Parathyroid adenoma (tissue), 2 donors: Measurements from ENCODE around the gene SGPP1.
"Not testable (repeated sequence)": the region's sequence is repeated elsewhere in the genome, so short reads cannot be mapped to it uniquely, and the experiment has no call there.

Source experiments
- H2AFZ ChIP-seq: fragments of 300-600 bp; sonication (generic); one replicate; pipeline ENCODE4 v1.7.0; 2017; ENCODE audit warnings: antibody characterized with exemption, mild to moderate bottlenecking
- H3K27ac ChIP-seq: fragments of 300-600 bp; sonication (generic); one replicate; pipeline ENCODE4 v1.7.0; 2017
- H3K27me3 ChIP-seq: fragments of 300-600 bp; sonication (generic); one replicate; pipeline ENCODE4 v1.7.0; 2017; ENCODE audit warnings: low read length; ENCODE audit not compliant: control insufficient read depth, insufficient read depth
- H3K36me3 ChIP-seq: fragments of 300-600 bp; sonication (generic); one replicate; pipeline ENCODE4 v1.7.0; 2017; ENCODE audit warnings: low read length; ENCODE audit not compliant: control insufficient read depth, insufficient read depth
- H3K4me1 ChIP-seq: fragments of 300-600 bp; sonication (generic); one replicate; pipeline ENCODE4 v1.7.0; 2017; ENCODE audit warnings: control low read depth
- H3K4me2 ChIP-seq: fragments of 300-600 bp; sonication (generic); one replicate; pipeline ENCODE4 v1.7.0; 2017; ENCODE audit warnings: low read length
- H3K4me3 ChIP-seq: fragments of 300-600 bp; sonication (generic); one replicate; pipeline ENCODE4 v1.7.0; 2017; ENCODE audit warnings: low read depth, low read length
- H3K79me2 ChIP-seq: fragments of 300-600 bp; sonication (generic); one replicate; pipeline ENCODE4 v1.7.0; 2017; ENCODE audit warnings: control low read depth
- H3K9ac ChIP-seq: fragments of 300-600 bp; sonication (generic); one replicate; pipeline ENCODE4 v1.7.0; 2017; ENCODE audit warnings: mild to moderate bottlenecking
- H3K9me3 ChIP-seq: fragments of 300-600 bp; sonication (generic); one replicate; pipeline ENCODE4 v1.7.0; 2017; ENCODE audit warnings: low read length; ENCODE audit not compliant: control insufficient read depth
- CTCF ChIP-seq: fragments of 300-600 bp; sonication (generic); IDR thresholded peaks from one replicate; pipeline ENCODE4 v1.7.0; 2017; ENCODE audit warnings: antibody characterized with exemption, mild to moderate bottlenecking
- donor health status: primary hyperparathyroidism.

The SGPP1 gene

GRCh38 chr14:63759456-63759855, 31.6 kb upstream of the SGPP1 start:
- Histone ChIP-seq H3K4me3 (no peak overlapping the region), H3K27me3 (no peaks in the 10 kb centered on the region), H3K9ac (no peak overlapping the region), H3K4me2 (no peak overlapping the region), H3K27ac (no peak overlapping the region), H3K4me1 (no peaks in the 10 kb centered on the region), H3K36me3 (no peaks in the 10 kb centered on the region), H3K79me2 (no peaks in the 10 kb centered on the region), H3K9me3 (no peaks in the 10 kb centered on the region), H2AFZ (no peak overlapping the region)
- TF ChIP-seq CTCF, result no peak

- no peak for TF ChIP-seq CTCF
- Histone ChIP-seq H2AFZ (no peak overlapping the region), H3K9ac (no peak overlapping the region), H3K27ac (no peak overlapping the region), H3K36me3 (no peaks in the 10 kb centered on the region), H3K79me2 (no peaks in the 10 kb centered on the region), H3K27me3 (no peaks in the 10 kb centered on the region), H3K4me2 (no peak overlapping the region), H3K4me3 (no peak overlapping the region), H3K9me3 (no peaks in the 10 kb centered on the region), H3K4me1 (no peaks in the 10 kb centered on the region)
Observed at GRCh38 chr14:63757211-63757610, 29.3 kb upstream of the SGPP1 start.

DNA sequence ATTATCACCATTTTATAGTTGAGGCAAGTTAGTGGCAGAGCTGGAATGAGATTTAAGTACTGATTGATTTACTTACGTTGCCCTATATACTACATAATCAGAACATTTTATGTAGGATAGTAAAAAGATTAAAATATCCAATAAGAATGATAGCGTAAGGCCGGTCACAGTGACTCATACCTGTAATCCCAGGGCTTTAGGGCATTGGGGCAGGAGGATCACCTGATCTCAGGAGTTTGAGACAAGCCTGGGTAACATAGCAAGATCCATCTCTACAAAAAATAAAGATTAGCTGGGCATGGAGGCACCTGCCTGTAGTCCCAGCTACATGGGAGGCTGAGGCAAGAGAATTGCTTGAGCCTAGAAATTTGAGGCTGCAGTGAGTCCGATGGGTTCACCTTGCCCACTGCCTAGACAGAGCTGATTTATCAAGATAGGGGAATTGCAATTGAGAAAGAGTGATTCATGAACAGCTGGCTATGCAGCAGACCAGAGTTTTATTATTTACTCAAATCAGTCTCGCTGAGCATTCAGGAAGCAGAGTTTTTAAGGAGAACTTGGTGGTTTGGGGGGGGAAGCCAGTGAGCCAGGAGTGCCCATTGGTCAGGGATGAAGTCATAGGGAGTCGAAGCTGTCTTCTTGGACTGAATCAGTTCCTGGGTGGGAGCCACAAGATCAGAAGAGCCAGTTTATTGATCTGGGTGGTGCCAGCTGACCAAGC, 24.7 kb upstream of the SGPP1 start:
- H3K9ac ChIP-seq, result no peak overlapping the region
- H3K27me3 ChIP-seq, result no peaks in the 10 kb centered on the region
- no peak for TF ChIP-seq CTCF
- no peaks in the 10 kb centered on the region for H3K9me3 ChIP-seq
- H3K4me3 ChIP-seq, result no peak overlapping the region
- no peaks in the 10 kb centered on the region for H3K79me2 ChIP-seq
- no peaks in the 10 kb centered on the region for H3K36me3 ChIP-seq
- H3K27ac ChIP-seq, result no peak overlapping the region
- H3K4me2 ChIP-seq, result no peak overlapping the region
- H2AFZ ChIP-seq, result no peak overlapping the region
- no peaks in the 10 kb centered on the region for H3K4me1 ChIP-seq

DNA sequence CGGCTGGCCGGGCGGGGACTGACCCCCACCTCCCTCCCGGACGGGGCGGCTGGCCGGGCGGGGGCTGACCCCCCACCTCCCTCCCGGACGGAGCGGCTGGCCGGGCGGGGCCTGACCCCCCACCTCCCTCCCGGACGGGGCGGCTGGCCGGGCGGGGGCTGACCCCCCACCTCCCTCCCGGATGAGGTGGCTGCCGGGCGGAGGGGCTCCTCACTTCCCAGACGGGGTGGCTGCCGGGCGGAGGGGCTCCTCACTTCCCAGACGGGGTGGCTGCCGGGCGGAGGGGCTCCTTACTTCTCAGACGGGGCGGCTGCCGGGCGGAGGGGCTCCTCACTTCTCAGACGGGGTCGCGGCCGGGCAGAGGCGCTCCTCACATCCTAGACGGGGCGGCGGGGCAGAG, 23.2 kb upstream of the SGPP1 start:
- not testable (repeated sequence) for H3K9me3 ChIP-seq, H3K27me3 ChIP-seq, H3K9ac ChIP-seq, H3K36me3 ChIP-seq, H3K27ac ChIP-seq, H3K4me2 ChIP-seq, H2AFZ ChIP-seq, H3K4me1 ChIP-seq, H3K4me3 ChIP-seq, H3K79me2 ChIP-seq

DNA sequence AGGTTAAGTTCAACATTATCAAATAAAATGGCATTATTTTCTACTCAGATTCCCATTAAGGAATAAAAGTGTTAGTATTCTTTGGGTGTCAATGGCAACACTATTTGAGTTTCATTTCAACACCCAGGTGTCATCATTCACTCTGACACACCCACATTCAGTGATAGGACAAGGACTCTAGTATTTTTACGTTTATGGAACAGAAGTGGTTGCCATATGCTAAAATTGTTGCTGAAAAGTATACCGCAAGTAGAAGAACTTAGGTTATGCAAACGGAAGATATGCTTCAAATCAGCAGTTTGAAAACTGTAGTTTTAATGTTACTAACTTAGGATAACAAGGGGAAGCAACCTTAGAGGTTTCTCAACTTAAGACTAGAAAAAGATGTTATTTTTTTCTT, 20.0 kb upstream of the SGPP1 start:
- Histone ChIP-seq H3K27me3 (no peaks in the 10 kb centered on the region), H3K27ac (no peak overlapping the region), H2AFZ (no peak overlapping the region), H3K79me2 (no peaks in the 10 kb centered on the region), H3K4me2 (no peak overlapping the region), H3K4me1 (peaks cover 2% of the 10 kb centered on the region), H3K36me3 (no peaks in the 10 kb centered on the region), H3K9me3 (no peaks in the 10 kb centered on the region), H3K9ac (no peak overlapping the region), H3K4me3 (no peak overlapping the region)
- TF ChIP-seq CTCF, result no peak
